ENCODE data around the gene OR3A2. TPM values are rescaled to one million over a fixed set of nuclear protein-coding genes. Genes with fewer than 3 reads are reported as not detected.
"Not testable (repeated sequence)": the region's sequence is repeated elsewhere in the genome, so short reads cannot be mapped to it uniquely, and the experiment has no call there.

Gene OR3A2
- total RNA-seq, 1 experiment from 2014 or later = not detected

- H3K23me2 ChIP-seq (ENCODE audit: insufficient read length, low read depth, low read length, poor library complexity, severe bottlenecking) = no peaks in the 10 kb centered on the region
- no peak overlapping the region for H2AFZ ChIP-seq (ENCODE audit: low read length)
- no peaks in the 10 kb centered on the region for H4K20me1 ChIP-seq (ENCODE audit: control insufficient read depth, insufficient read depth, insufficient read length)
- no peaks in the 10 kb centered on the region for H3K27me3 ChIP-seq (ENCODE audit: insufficient read depth, low read length)
- H3K79me2 ChIP-seq (ENCODE audit: insufficient read depth, low read length) = no peaks in the 10 kb centered on the region
- H3K4ac ChIP-seq (ENCODE audit: low read depth, low read length) = no peak overlapping the region
- peaks cover 65% of the 10 kb centered on the region for H3K9me3 ChIP-seq (ENCODE audit: control insufficient read depth, low read depth, low read length)
- no peak overlapping the region for H3T11ph ChIP-seq (ENCODE audit: low read length)
- no peak overlapping the region for H3K27ac Mint-ChIP-seq
- no peak overlapping the region for H2BK15ac ChIP-seq (ENCODE audit: low read depth, low read length)
- H3K4me1 ChIP-seq (ENCODE audit: insufficient read depth, low read length) = no peaks in the 10 kb centered on the region
- no peak overlapping the region for H3K4me2 ChIP-seq (ENCODE audit: insufficient read depth, insufficient read length, low read length)
- H2BK20ac ChIP-seq (ENCODE audit: low read depth, low read length, poor library complexity, severe bottlenecking) = no peak overlapping the region
- WGBS (ENCODE audit: extremely low coverage, insufficient read length, low lambda C conversion rate) = no CpG with 5 or more reads among the region's 4 CpGs
- no peak for DNase-seq
- no peaks in the 10 kb centered on the region; the same call in 1 of the 2 replicates for H3K27me3 Mint-ChIP-seq (ENCODE audit: low read depth)
- no peak overlapping the region for H3K18ac ChIP-seq (ENCODE audit: insufficient read length, low read depth, low read length)
- H3K27ac ChIP-seq (ENCODE audit: insufficient read length, low read depth, low read length) = no peak overlapping the region
- H3K9ac ChIP-seq (ENCODE audit: extremely low read depth, insufficient read length, low read length) = no peak overlapping the region
- no peak overlapping the region for H2AK5ac ChIP-seq (ENCODE audit: insufficient read length, low read length)
- H3K9me3 Mint-ChIP-seq = peaks cover 60 to 93% of the 10 kb centered on the region in 2 experiments
- H4K8ac ChIP-seq (replicated peaks; ENCODE audit: insufficient read length, low read depth, low read length) = no peak overlapping the region
- H4K91ac ChIP-seq (ENCODE audit: insufficient read length, low read depth, low read length) = no peak overlapping the region
- no peak overlapping the region for H3K4me3 Mint-ChIP-seq
- H3K14ac ChIP-seq (ENCODE audit: insufficient read depth, low read length) = no peak overlapping the region
- H2BK12ac ChIP-seq (ENCODE audit: insufficient read length, low read depth, low read length) = no peak overlapping the region
- H3K56ac ChIP-seq (ENCODE audit: insufficient read length, low read depth, low read length) = no peak overlapping the region
- TF ChIP-seq CTCF (conservative IDR thresholded peaks at IDR 0.05) = no peak
- no peak overlapping the region for H2BK5ac ChIP-seq (ENCODE audit: insufficient read length, low read length)
- H3K79me1 ChIP-seq (ENCODE audit: insufficient read depth, low read depth, low read length, poor library complexity, severe bottlenecking) = no peaks in the 10 kb centered on the region
- H2BK120ac ChIP-seq (ENCODE audit: low read depth, low read length, poor library complexity, severe bottlenecking) = no peak overlapping the region
- no peak overlapping the region for H3K23ac ChIP-seq (ENCODE audit: insufficient read length, low read depth, low read length)
- peaks cover 3 to 35% (median 7%) of the 10 kb centered on the region in 3 experiments; a peak in 4 of 7 replicates for H3K36me3 Mint-ChIP-seq (ENCODE audit: insufficient read depth in 1 of 3, low read depth in 3 of 3)
- no peak overlapping the region for H4K5ac ChIP-seq (ENCODE audit: insufficient read length, low read depth, low read length)
- no peaks in the 10 kb centered on the region for H3K4me1 Mint-ChIP-seq
Measured at GRCh38 chr17:3295632-3296031, 90.5 kb downstream of the OR3A2 start.

- H2BK120ac ChIP-seq (ENCODE audit: low read depth, low read length, poor library complexity, severe bottlenecking); H3K18ac ChIP-seq (ENCODE audit: insufficient read length, low read depth, low read length); H3K79me1 ChIP-seq (ENCODE audit: insufficient read depth, low read depth, low read length, poor library complexity, severe bottlenecking); H3K4ac ChIP-seq (ENCODE audit: low read depth, low read length); H4K5ac ChIP-seq (ENCODE audit: insufficient read length, low read depth, low read length); H3T11ph ChIP-seq (ENCODE audit: low read length); H3K23me2 ChIP-seq (ENCODE audit: insufficient read length, low read depth, low read length, poor library complexity, severe bottlenecking); H3K14ac ChIP-seq (ENCODE audit: insufficient read depth, low read length); DNase-seq; H2BK5ac ChIP-seq (ENCODE audit: insufficient read length, low read length); H2BK15ac ChIP-seq (ENCODE audit: low read depth, low read length); H3K27ac Mint-ChIP-seq; H3K27ac ChIP-seq (ENCODE audit: insufficient read length, low read depth, low read length); H4K8ac ChIP-seq (replicated peaks; ENCODE audit: insufficient read length, low read depth, low read length); H3K4me2 ChIP-seq (ENCODE audit: insufficient read depth, insufficient read length, low read length); H3K4me1 Mint-ChIP-seq; H3K27me3 Mint-ChIP-seq (ENCODE audit: low read depth); H3K56ac ChIP-seq (ENCODE audit: insufficient read length, low read depth, low read length); H2BK12ac ChIP-seq (ENCODE audit: insufficient read length, low read depth, low read length); H3K4me3 Mint-ChIP-seq; H3K23ac ChIP-seq (ENCODE audit: insufficient read length, low read depth, low read length); H3K4me1 ChIP-seq (ENCODE audit: insufficient read depth, low read length); H3K9ac ChIP-seq (ENCODE audit: extremely low read depth, insufficient read length, low read length); H4K91ac ChIP-seq (ENCODE audit: insufficient read length, low read depth, low read length); H3K79me2 ChIP-seq (ENCODE audit: insufficient read depth, low read length); H3K27me3 ChIP-seq (ENCODE audit: insufficient read depth, low read length); H2AFZ ChIP-seq (ENCODE audit: low read length); H2AK5ac ChIP-seq (ENCODE audit: insufficient read length, low read length); H2BK20ac ChIP-seq (ENCODE audit: low read depth, low read length, poor library complexity, severe bottlenecking); H4K20me1 ChIP-seq (ENCODE audit: control insufficient read depth, insufficient read depth, insufficient read length): not testable (repeated sequence)
- H3K9me3 ChIP-seq (ENCODE audit: control insufficient read depth, low read depth, low read length) = peaks cover 73% of the 10 kb centered on the region
- H3K36me3 Mint-ChIP-seq (ENCODE audit: insufficient read depth in 1 of 3, low read depth in 3 of 3) = peaks cover 3 to 40% (median 7%) of the 10 kb centered on the region in 3 experiments; a peak in 5 of 7 replicates
- no CpG with 5 or more reads among the region's 1 CpG for WGBS (ENCODE audit: extremely low coverage, insufficient read length, low lambda C conversion rate)
- peaks cover 73 to 97% of the 10 kb centered on the region in 2 experiments for H3K9me3 Mint-ChIP-seq
Measured at GRCh38 chr17:3293548-3293947, 92.6 kb downstream of the OR3A2 start.
